Heart left ventricle (tissue), 16 donors: Measurements from ENCODE around the gene IL23R. TPM values are rescaled to one million over a fixed set of nuclear protein-coding genes. Genes with fewer than 3 reads are reported as not detected.

Experiments used
- ATAC-seq, 4 donors: fragments of 200-7000 bp; cut with Tn5 transposase; one replicate each; pipeline ENCODE4 v1.9.1; 2020 to 2022; ENCODE audit warnings: moderate library complexity in 4 of 4, mild to moderate bottlenecking in 3 of 4, moderate number of reproducible peaks in 1 of 4
- DNase-seq, 5 donors: peaks; one replicate each; pipeline ENCODE4 v3.0.0-alpha.2; 2020
- H3K27ac ChIP-seq, 12 donors: fragments of 200-600 bp; sonication (generic) in 4 of 12; one replicate each; pipeline versions ENCODE4 v1.5.0 to v1.8.0; 2016 to 2022; ENCODE audit warnings: mild to moderate bottlenecking in 2 of 12
- H3K27me3 ChIP-seq, 9 donors: fragments of 200-600 bp; sonication (generic) in 2 of 9; one replicate each; pipeline versions ENCODE4 v1.5.1 to v1.8.0; 2016 to 2022; ENCODE audit warnings: mild to moderate bottlenecking in 3 of 9
- H3K36me3 ChIP-seq, 9 donors: fragments of 200-600 bp; sonication (generic) in 2 of 9; one replicate each; pipeline versions ENCODE4 v1.5.0 to v1.8.0; 2018 to 2022; ENCODE audit warnings: mild to moderate bottlenecking in 2 of 9
- H3K4me1 ChIP-seq, 12 donors: fragments of 200-600 bp; sonication (generic) in 4 of 12; one replicate each; pipeline versions ENCODE4 v1.5.0 to v1.8.0; 2016 to 2022; ENCODE audit warnings: mild to moderate bottlenecking in 3 of 12
- H3K4me3 ChIP-seq, 12 donors: fragments of 200-600 bp; sonication (generic) in 4 of 12; one replicate each; pipeline versions ENCODE4 v1.5.0 to v1.8.0; 2017 to 2022; ENCODE audit warnings: mild to moderate bottlenecking in 9 of 12, moderate library complexity in 4 of 12
- H3K9me3 ChIP-seq, 12 donors: fragments of 200-600 bp; sonication (generic) in 4 of 12; one replicate each; pipeline versions ENCODE4 v1.5.0 to v1.8.0; 2016 to 2022; ENCODE audit warnings: mild to moderate bottlenecking in 1 of 12
- CTCF ChIP-seq, 12 donors: fragments of 200-600 bp; sonication (generic) in 4 of 12; IDR thresholded peaks; one replicate each; pipeline versions ENCODE4 v1.5.0 to v1.8.0; 2018 to 2022; ENCODE audit warnings: antibody characterized with exemption in 12 of 12, mild to moderate bottlenecking in 5 of 12
- POLR2A ChIP-seq, 2 donors: fragments of 450-650 bp; IDR thresholded peaks; one replicate each; pipeline ENCODE4 v1.6.1; 2017; ENCODE audit warnings: antibody characterized with exemption in 2 of 2, mild to moderate bottlenecking in 2 of 2, moderate library complexity in 2 of 2
- WGBS, 4 donors: extraction: QIAGEN DNeasy Blood & Tissue Kit in 2 of 4; methylation state at CpG; one replicate each; pipeline versions ENCODE4 v1.1.5 to v1.1.7; 2013 to 2018; 5-methylcytosine and 5-hydroxymethylcytosine counted together
- intact Hi-C, 10 donors: fragments of 100-400 bp; cut with DNase I; formaldehyde crosslinking; loops; one replicate each; pipeline versions ENCODE4 v1.11.1 to v1.14.2; 2022
- polyA plus RNA-seq, 2 donors: library from polyadenylated mRNA; stranded (reverse); fragments of 200-250 nt; gene quantifications; one replicate each; pipeline ENCODE4 v1.2.3, GENCODE V29; 2013
- total RNA-seq, 9 donors: library from RNA; depleted of rRNA in 2 of 9; stranded (reverse); fragments of >200 nt in 2 of 9; fragmentation: NEBNext Ultra II Directional in 3 of 9; extraction: Animal tissue kit (Norgen Biotek cat#: 25700) in 3 of 9; gene quantifications; one replicate each; pipeline versions ENCODE4 v1.1.0 to v1.2.4, GENCODE V29; 2016 to 2023
- donor health status: ischemic (EF 13 %, LVEDD 7.1; RV severe dilation, severe dysfunction).
- donor health status: healthy with polysubstance abuse.
- donor health status: DM: no; HTN: yes; CAD: no.
- donor health status: DM: no; HTN: no; CAD: no.
- donor health status: ischemic (EF 25% LVEDD 6.9; RV normal size, moderate dysfunction).
- donor health status: ischemic (EF 25% LVEDD 5.7; RV mildly dilated, moderate dysfunction).
- donor health status: healthy.
- donor health status: DM: yes; HTN: yes; CAD: no.
- donor health status: ischemic (EF 35%, LVEDD 5.7; RV mildly dilated, moderate dysfunction).
- donor health status: nonischemic (EF 11% LVEDD 7.7; RV severe dilation, severe dysfunction).
- donor health status: DM: yes; HTN: yes; CAD: no.
- donor health status: PGD.
- donor health status: ischemic (EF 29% LVEDD 5.4; RV normal size, mild dysfunction).
- donor health status: nonischemic (EF 23%, LVEDD 6.1; RV moderate dilation, normal function).

The IL23R gene
- total and polyA plus RNA-seq, 11 donors, result not detected

- DNase-seq (no peak), ATAC-seq (no peak)
- intact Hi-C loops, result no loop called here
- Histone ChIP-seq H3K4me1 (no peaks in the 10 kb centered on the region), H3K4me3 (no peak overlapping the region), H3K27ac (no peak overlapping the region), H3K9me3 (no peaks in the 10 kb centered on the region), H3K27me3 (no peaks in the 10 kb centered on the region), H3K36me3 (no peaks in the 10 kb centered on the region)
- WGBS, 4 donors, result 78 to 86% (median 80%) methylated on average over 2 of the region's 2 CpGs
- TF ChIP-seq POLR2A (IDR thresholded peaks at IDR 0.05) (no peak), CTCF (IDR thresholded peaks at IDR 0.05) (no peak)
Observed at GRCh38 chr1:67174716-67175284, 8.5 kb downstream of the IL23R start.

DNA sequence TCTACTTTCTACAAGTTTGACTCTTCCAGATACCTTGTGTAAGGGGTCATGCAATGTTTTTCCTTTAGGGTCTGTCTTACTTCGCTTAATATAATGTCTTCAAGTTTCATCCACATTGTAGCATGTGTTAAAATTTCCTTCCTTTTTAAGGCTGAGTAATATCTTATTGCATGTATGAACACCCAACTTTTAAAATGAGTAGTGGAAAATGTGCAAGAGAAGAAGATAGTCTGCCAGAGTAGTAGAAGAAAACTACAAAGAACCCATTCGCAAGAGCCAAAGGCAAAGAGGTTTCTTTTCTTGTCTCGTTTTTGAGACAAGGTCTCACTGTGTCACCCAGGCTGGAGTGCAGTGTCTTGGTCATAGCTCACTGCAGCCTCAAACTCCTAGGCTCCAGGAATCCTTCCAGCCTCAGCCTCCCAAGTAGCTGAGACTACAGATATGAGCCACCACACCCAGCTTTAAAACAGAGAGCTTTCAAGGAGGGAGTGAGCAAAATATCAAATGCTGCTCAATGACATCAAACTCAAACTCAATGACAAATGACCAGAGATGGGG is 9.4 kb downstream of the IL23R start:
- ATAC-seq, result no peak
- H3K27me3 ChIP-seq, result no peaks in the 10 kb centered on the region
- no peak overlapping the region for H3K27ac ChIP-seq
- H3K4me3 ChIP-seq, result no peak overlapping the region
- intact Hi-C loops, result no loop called here
- TF ChIP-seq CTCF (IDR thresholded peaks at IDR 0.05) (no peak), POLR2A (IDR thresholded peaks at IDR 0.05) (no peak)
- 81 to 90% (median 87%) methylated on average over 3 of the region's 3 CpGs for WGBS, 4 donors
- DNase-seq, result no peak
- no peaks in the 10 kb centered on the region for H3K4me1 ChIP-seq
- H3K9me3 ChIP-seq, result no peaks in the 10 kb centered on the region
- H3K36me3 ChIP-seq, result no peaks in the 10 kb centered on the region

- peaks cover 0 to 5% (median 0%) of the 10 kb centered on the region in 9 donors for H3K27me3 ChIP-seq
- DNase-seq, result no peak
- H3K36me3 ChIP-seq, result no peaks in the 10 kb centered on the region
- H3K4me3 ChIP-seq, result no peak overlapping the region
- TF ChIP-seq CTCF (IDR thresholded peaks at IDR 0.05), result no peak
- no peaks in the 10 kb centered on the region for H3K4me1 ChIP-seq
- H3K27ac ChIP-seq, result no peak overlapping the region
- WGBS, 4 donors, result 90 to 99% (median 94%) methylated on average over 1 of the region's 1 CpG
- intact Hi-C loops, result no loop called here
- no peaks in the 10 kb centered on the region for H3K9me3 ChIP-seq
- no peak for ATAC-seq
Observed at GRCh38 chr1:67184838-67185421, 18.7 kb downstream of the IL23R start.

DNA sequence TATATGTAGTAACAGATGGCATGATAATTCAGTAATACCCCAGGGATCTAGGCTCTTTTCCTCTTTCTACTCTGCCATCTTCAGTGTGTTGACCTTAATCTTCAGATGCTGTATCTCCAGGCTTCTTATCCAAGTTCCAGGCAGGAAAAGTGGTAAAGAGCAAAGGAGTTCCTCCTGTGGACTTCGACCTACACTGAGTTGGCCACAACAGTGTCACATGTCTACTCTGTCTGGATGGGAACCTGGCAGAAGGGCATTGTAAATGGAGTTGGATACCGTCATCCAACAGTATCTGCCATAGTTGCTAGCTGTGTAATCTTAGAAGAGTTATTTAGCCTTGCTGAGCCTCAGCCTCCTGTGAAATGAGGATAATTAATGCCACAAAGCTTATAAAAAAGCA is 21.9 kb downstream of the IL23R start:
- TF ChIP-seq CTCF (IDR thresholded peaks at IDR 0.05), result no peak
- no peak for TF ChIP-seq POLR2A (IDR thresholded peaks at IDR 0.05)
- H3K36me3 ChIP-seq, result no peaks in the 10 kb centered on the region
- 78 to 89% (median 83%) methylated on average over 2 of the region's 2 CpGs for WGBS, 4 donors
- intact Hi-C loops, result no loop called here
- DNase-seq, result no peak
- H3K27ac ChIP-seq, result no peak overlapping the region
- H3K27me3 ChIP-seq, result no peaks in the 10 kb centered on the region
- H3K4me3 ChIP-seq, result no peak overlapping the region
- H3K9me3 ChIP-seq, result no peaks in the 10 kb centered on the region
- ATAC-seq, result no peak
- peaks cover 0 to 7% (median 0%) of the 10 kb centered on the region in 12 donors for H3K4me1 ChIP-seq
